NB4 (cell line): ENCODE results near the gene ANKRD12.

Experiments
- MYC ChIP-seq: IDR thresholded peaks from 2 replicates; pipeline ENCODE4 v1.6.1; 2011; ENCODE audit warnings: low read depth, low read length
- POLR2A ChIP-seq: IDR thresholded peaks from 2 replicates; pipeline ENCODE4 v1.6.1; 2011; ENCODE audit warnings: mild to moderate bottlenecking; ENCODE audit not compliant: insufficient read length; ENCODE audit errors: extremely low read depth
- TF ChIP-seq, protein P1 (sequence below): IDR thresholded peaks from one replicate; pipeline ENCODE4 v1.5.1; 2012; ENCODE audit warnings: low read depth, low read length
- TF ChIP-seq, protein P2 (sequence below): IDR thresholded peaks from 2 replicates; pipeline ENCODE4 v1.6.1; 2011; ENCODE audit warnings: low read depth, low read length

DNA sequence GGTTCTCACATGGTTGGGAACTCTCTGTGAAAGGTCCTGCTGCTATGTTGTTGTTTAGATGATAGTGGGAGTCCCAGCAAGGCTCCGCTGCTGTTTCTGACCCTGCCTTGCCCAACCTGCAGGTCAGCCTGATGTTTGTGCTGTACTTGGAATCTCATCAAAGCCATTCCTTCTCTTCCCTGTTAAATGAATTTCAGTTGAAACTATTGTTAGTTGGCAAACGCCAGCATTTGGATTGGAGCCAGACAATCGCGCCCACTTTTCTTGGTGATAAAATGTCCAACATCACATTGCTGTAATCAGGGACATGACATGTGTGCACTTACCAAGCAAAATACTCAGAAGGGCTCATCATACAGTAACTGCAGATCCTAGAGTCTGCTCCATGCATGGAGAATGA is 185.2 kb downstream of the ANKRD12 start:
- TF ChIP-seq, protein P1, sequence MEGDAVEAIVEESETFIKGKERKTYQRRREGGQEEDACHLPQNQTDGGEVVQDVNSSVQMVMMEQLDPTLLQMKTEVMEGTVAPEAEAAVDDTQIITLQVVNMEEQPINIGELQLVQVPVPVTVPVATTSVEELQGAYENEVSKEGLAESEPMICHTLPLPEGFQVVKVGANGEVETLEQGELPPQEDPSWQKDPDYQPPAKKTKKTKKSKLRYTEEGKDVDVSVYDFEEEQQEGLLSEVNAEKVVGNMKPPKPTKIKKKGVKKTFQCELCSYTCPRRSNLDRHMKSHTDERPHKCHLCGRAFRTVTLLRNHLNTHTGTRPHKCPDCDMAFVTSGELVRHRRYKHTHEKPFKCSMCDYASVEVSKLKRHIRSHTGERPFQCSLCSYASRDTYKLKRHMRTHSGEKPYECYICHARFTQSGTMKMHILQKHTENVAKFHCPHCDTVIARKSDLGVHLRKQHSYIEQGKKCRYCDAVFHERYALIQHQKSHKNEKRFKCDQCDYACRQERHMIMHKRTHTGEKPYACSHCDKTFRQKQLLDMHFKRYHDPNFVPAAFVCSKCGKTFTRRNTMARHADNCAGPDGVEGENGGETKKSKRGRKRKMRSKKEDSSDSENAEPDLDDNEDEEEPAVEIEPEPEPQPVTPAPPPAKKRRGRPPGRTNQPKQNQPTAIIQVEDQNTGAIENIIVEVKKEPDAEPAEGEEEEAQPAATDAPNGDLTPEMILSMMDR: no peak
- TF ChIP-seq, protein P2, sequence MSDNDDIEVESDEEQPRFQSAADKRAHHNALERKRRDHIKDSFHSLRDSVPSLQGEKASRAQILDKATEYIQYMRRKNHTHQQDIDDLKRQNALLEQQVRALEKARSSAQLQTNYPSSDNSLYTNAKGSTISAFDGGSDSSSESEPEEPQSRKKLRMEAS: no peak
- TF ChIP-seq MYC: no peak
- no peak for TF ChIP-seq POLR2A
